Mammary epithelial cell (primary cell): ENCODE data around the gene FAM107B.

Source experiments
- CTCF ChIP-seq, 2 donors: IDR thresholded peaks in 1 of 2; conservative IDR thresholded peaks in 1 of 2; 2 replicates each; pipeline ENCODE4 v1.5.1; 2011 to 2012; ENCODE audit warnings: inconsistent platforms in 2 of 2, low read length in 2 of 2, mild to moderate bottlenecking in 2 of 2, control low read depth in 1 of 2, low read depth in 1 of 2; ENCODE audit not compliant: insufficient read depth in 1 of 2; ENCODE audit errors: extremely low read depth in 1 of 2
- EZH2 ChIP-seq: IDR thresholded peaks from 2 replicates; pipeline ENCODE4 v1.6.1; 2012; ENCODE audit warnings: low read length, inconsistent platforms, borderline replicate concordance

- TF ChIP-seq EZH2 (no peak), CTCF (conservative IDR thresholded peaks at IDR 0.05 in 1 of 2, IDR thresholded peaks at IDR 0.05 in 1 of 2; ENCODE audit: extremely low read depth in 1 of 2, insufficient read depth in 1 of 2, low read depth in 1 of 2, low read length in 2 of 2) (no peak)
Observed at GRCh38 chr10:14550471-14550981, 224.2 kb downstream of the FAM107B start.
